ENCODE measurements around the gene ZNF396. TPM values are rescaled to one million over a fixed set of nuclear protein-coding genes. Genes with fewer than 3 reads are reported as not detected.

The ZNF396 gene
- total RNA-seq (2022; extraction: Qiagen RNA extraction) = 0.54 to 0.89 TPM (median 0.60 TPM) in 5 replicates

DNA sequence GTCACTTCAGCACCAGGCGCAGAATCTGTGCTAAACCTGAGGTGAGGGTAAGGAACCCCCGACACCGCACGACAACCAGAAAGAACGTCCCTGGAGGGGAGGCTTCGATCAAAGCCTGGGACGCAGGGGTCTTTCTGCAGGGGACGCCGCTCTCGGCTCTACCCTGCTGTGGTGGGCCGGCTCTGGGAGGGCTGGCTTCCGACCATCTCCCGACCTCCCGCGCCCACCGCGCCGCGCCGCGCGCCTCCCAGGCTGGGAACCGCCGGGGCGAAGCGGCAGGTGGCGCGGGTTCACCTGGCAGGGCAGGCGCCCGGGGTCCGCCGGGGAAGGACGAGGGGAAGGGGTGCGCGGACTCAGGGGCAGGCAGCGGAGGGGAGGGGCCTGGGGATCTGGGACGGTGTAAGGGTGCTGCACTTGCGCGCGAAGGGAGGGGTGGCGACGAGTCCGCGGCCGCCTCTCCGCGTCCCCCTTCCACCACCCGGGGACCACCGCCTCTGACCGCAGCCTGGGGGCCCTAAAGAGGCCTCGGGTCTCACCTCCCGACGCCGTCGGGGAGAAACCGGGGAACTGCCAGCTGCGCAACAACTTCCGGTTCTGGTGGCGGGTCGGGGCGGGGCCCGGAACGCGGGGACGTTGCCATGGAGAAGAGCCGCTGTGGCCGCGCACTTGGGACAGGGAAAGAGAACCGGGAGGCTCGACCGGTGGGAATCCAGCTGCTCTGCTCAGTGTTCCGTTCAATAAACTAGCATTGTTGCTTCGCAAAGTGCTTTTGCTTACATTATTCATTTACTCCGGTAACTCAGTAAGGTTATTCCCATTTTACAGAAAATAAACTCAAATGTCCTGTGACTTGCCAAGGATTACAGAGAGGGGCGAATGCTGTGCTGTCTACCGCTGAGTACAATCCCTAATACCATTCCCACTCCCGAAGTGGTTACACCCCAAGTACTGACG lies at the start of gene ZNF396:
TSS of gene ZNF396 (minus strand) at position 596 of the 954 bp plus-strand sequence. CDS start 3,045 bp downstream, outside the sequence.

GRCh38 chr18:35343936-35344735 lies 33.0 kb downstream of the ZNF396 start, which contains the start of gene ZNF24:
TSS of gene ZNF24 (minus strand) at chr18:35344420. CDS start at chr18:35340650, 3,770 bp downstream.

Other genes with a start within 250 kb of the ZNF396 start
- 3.1 to 4.9 TPM (median 4.5 TPM) in 5 replicates for gene ZNF397, start 136.3 kb downstream of the ZNF396 start, total RNA-seq (2022; extraction: Qiagen RNA extraction)
- 0.67 to 0.88 TPM (median 0.84 TPM) in 5 replicates for gene ZSCAN30, start 87.1 kb downstream of the ZNF396 start, total RNA-seq (2022; extraction: Qiagen RNA extraction)
- 10.4 to 12.2 TPM (median 11.1 TPM) in 5 replicates for gene ZNF24, start 32.9 kb downstream of the ZNF396 start, total RNA-seq (2022; extraction: Qiagen RNA extraction)
- gene INO80C, start 120.6 kb upstream of the ZNF396 start, total RNA-seq (2022; extraction: Qiagen RNA extraction) = 22.3 to 25.9 TPM (median 24.9 TPM) in 5 replicates
- gene GALNT1, start 204.4 kb upstream of the ZNF396 start, total RNA-seq (2022; extraction: Qiagen RNA extraction) = 64.2 to 97.7 TPM (median 77.1 TPM) in 5 replicates

Measured in A549 treated with AZD2906 at 1 μM for 4 hours (cell line).